Ovary (tissue), 3 donors: ENCODE results near the gene TAGLN.
"Not testable (repeated sequence)": the region's sequence is repeated elsewhere in the genome, so short reads cannot be mapped to it uniquely, and the experiment has no call there.

Experiments
- EP300 ChIP-seq: sonication (generic); formaldehyde crosslinking; IDR thresholded peaks from one replicate; pipeline ENCODE4 v1.6.1; 2017; ENCODE audit warnings: antibody characterized with exemption
- POLR2A ChIP-seq: fragments of 450-650 bp; IDR thresholded peaks from one replicate; pipeline ENCODE4 v1.6.1; 2017; ENCODE audit warnings: antibody characterized with exemption, mild to moderate bottlenecking, moderate library complexity
- TF ChIP-seq, protein P1 (sequence below), 3 donors: fragments of 450-650 bp in 2 of 3; fragments of 200-600 bp in 1 of 3; IDR thresholded peaks; one replicate each; pipeline versions ENCODE4 v1.5.1 to v1.8.0; 2016 to 2022; ENCODE audit warnings: antibody characterized with exemption in 3 of 3, mild to moderate bottlenecking in 1 of 3
- donor health status: DM: no; HTN: no; CAD: no.

DNA sequence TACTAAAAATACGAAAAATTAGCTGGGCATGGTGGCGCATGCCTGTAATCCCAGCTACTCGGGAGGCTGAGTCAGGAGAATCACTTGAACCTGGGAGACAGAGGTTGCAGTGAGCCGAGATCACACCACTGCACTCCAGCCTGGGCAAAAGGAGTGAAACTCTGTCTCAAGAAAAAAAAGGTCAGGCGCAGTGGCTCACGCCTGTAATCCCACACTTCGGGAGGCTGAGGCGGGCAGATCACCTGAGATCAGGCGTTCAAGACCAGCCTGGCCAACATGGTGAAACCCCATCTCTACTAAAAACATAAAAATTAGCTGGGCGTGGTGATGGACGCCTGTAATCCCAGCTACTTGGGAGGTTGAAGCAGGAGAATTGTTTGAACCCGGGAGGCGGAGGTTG lies 16.0 kb upstream of the TAGLN start:
- TF ChIP-seq POLR2A, EP300: not testable (repeated sequence)
- TF ChIP-seq, protein P1, sequence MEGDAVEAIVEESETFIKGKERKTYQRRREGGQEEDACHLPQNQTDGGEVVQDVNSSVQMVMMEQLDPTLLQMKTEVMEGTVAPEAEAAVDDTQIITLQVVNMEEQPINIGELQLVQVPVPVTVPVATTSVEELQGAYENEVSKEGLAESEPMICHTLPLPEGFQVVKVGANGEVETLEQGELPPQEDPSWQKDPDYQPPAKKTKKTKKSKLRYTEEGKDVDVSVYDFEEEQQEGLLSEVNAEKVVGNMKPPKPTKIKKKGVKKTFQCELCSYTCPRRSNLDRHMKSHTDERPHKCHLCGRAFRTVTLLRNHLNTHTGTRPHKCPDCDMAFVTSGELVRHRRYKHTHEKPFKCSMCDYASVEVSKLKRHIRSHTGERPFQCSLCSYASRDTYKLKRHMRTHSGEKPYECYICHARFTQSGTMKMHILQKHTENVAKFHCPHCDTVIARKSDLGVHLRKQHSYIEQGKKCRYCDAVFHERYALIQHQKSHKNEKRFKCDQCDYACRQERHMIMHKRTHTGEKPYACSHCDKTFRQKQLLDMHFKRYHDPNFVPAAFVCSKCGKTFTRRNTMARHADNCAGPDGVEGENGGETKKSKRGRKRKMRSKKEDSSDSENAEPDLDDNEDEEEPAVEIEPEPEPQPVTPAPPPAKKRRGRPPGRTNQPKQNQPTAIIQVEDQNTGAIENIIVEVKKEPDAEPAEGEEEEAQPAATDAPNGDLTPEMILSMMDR (IDR thresholded peaks at IDR 0.05): not testable (repeated sequence)
